HL-60 (cell line): ENCODE results near the gene COPB1.

Experiments
- POLR2AphosphoS5 ChIP-seq: IDR thresholded peaks from 2 replicates; pipeline ENCODE4 v1.6.1; 2012; ENCODE audit warnings: low read depth
- TF ChIP-seq, protein P1 (sequence below): IDR thresholded peaks from one replicate; pipeline ENCODE4 v1.5.1; 2011; ENCODE audit warnings: low read length, control low read depth, inconsistent platforms; ENCODE audit not compliant: insufficient read depth
- TF ChIP-seq, protein P2 (sequence below): IDR thresholded peaks from 2 replicates; pipeline ENCODE4 v1.6.1; 2012; ENCODE audit warnings: low read depth; ENCODE audit not compliant: insufficient replicate concordance

DNA sequence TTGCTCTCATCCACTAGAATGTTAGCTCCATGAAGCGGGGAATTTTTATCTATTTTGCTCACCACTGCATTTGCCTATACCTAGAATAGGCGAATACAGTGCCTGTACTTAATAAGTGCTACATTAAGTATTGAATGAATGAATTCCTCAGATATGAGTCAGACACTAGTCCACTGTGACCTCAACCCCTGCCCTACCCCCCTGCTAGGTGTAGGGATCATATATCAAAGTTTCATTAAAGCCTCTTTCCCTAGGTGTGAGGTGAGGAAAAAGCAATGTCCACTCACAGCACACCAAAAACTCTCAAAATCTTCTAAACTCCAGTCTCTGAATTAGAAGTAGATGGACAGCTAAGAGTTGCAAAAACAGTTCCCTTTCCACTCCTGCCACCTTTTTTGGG is 30.3 kb upstream of the COPB1 start:
- TF ChIP-seq, protein P1, sequence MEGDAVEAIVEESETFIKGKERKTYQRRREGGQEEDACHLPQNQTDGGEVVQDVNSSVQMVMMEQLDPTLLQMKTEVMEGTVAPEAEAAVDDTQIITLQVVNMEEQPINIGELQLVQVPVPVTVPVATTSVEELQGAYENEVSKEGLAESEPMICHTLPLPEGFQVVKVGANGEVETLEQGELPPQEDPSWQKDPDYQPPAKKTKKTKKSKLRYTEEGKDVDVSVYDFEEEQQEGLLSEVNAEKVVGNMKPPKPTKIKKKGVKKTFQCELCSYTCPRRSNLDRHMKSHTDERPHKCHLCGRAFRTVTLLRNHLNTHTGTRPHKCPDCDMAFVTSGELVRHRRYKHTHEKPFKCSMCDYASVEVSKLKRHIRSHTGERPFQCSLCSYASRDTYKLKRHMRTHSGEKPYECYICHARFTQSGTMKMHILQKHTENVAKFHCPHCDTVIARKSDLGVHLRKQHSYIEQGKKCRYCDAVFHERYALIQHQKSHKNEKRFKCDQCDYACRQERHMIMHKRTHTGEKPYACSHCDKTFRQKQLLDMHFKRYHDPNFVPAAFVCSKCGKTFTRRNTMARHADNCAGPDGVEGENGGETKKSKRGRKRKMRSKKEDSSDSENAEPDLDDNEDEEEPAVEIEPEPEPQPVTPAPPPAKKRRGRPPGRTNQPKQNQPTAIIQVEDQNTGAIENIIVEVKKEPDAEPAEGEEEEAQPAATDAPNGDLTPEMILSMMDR: no peak
- no peak for TF ChIP-seq POLR2AphosphoS5
- TF ChIP-seq, protein P2, sequence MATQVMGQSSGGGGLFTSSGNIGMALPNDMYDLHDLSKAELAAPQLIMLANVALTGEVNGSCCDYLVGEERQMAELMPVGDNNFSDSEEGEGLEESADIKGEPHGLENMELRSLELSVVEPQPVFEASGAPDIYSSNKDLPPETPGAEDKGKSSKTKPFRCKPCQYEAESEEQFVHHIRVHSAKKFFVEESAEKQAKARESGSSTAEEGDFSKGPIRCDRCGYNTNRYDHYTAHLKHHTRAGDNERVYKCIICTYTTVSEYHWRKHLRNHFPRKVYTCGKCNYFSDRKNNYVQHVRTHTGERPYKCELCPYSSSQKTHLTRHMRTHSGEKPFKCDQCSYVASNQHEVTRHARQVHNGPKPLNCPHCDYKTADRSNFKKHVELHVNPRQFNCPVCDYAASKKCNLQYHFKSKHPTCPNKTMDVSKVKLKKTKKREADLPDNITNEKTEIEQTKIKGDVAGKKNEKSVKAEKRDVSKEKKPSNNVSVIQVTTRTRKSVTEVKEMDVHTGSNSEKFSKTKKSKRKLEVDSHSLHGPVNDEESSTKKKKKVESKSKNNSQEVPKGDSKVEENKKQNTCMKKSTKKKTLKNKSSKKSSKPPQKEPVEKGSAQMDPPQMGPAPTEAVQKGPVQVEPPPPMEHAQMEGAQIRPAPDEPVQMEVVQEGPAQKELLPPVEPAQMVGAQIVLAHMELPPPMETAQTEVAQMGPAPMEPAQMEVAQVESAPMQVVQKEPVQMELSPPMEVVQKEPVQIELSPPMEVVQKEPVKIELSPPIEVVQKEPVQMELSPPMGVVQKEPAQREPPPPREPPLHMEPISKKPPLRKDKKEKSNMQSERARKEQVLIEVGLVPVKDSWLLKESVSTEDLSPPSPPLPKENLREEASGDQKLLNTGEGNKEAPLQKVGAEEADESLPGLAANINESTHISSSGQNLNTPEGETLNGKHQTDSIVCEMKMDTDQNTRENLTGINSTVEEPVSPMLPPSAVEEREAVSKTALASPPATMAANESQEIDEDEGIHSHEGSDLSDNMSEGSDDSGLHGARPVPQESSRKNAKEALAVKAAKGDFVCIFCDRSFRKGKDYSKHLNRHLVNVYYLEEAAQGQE: no peak
